HG02610 (cell line): ENCODE results near the gene EFNA5.

ENCODE experiments used
- ATAC-seq: cut with Tn5 transposase; IDR thresholded peaks from one replicate; pipeline ENCODE4 v1.9.1; 2021; ENCODE audit warnings: mild to moderate bottlenecking, moderate library complexity; ENCODE audit not compliant: unreplicated experiment

The EFNA5 gene

GRCh38 chr5:107604990-107605389 is 65.7 kb downstream of the EFNA5 start:
- peak; percentile 59 for ATAC-seq

- peak; percentile 2 for ATAC-seq
Observed at GRCh38 chr5:107604146-107604910, 66.4 kb downstream of the EFNA5 start.

- ATAC-seq = no peak
Observed at GRCh38 chr5:107603349-107603748, 67.4 kb downstream of the EFNA5 start.

GRCh38 chr5:107602896-107603295 is 67.8 kb downstream of the EFNA5 start:
- no peak for ATAC-seq

GRCh38 chr5:107601076-107601475 is 69.7 kb downstream of the EFNA5 start:
- ATAC-seq = no peak

GRCh38 chr5:107598958-107599357 is 71.8 kb downstream of the EFNA5 start:
- ATAC-seq = no peak

- ATAC-seq = no peak
Observed at GRCh38 chr5:107597803-107598202, 72.9 kb downstream of the EFNA5 start.

GRCh38 chr5:107597247-107597646 is 73.5 kb downstream of the EFNA5 start:
- no peak for ATAC-seq

- ATAC-seq = no peak
Observed at GRCh38 chr5:107594253-107595045, 76.3 kb downstream of the EFNA5 start.

GRCh38 chr5:107593009-107593408 is 77.7 kb downstream of the EFNA5 start:
- no peak for ATAC-seq

- ATAC-seq = no peak
Observed at GRCh38 chr5:107592515-107592914, 78.2 kb downstream of the EFNA5 start.

GRCh38 chr5:107590686-107591085 is 80.1 kb downstream of the EFNA5 start:
- peak; percentile 54 for ATAC-seq

GRCh38 chr5:107589520-107590193 is 81.1 kb downstream of the EFNA5 start:
- no peak for ATAC-seq

GRCh38 chr5:107582625-107583024 is 88.1 kb downstream of the EFNA5 start:
- ATAC-seq = no peak

- ATAC-seq = no peak
Observed at GRCh38 chr5:107580889-107581820, 89.6 kb downstream of the EFNA5 start.

- peak; percentile 37 for ATAC-seq
Observed at GRCh38 chr5:107578051-107578635, 92.6 kb downstream of the EFNA5 start.

GRCh38 chr5:107577394-107577950 is 93.3 kb downstream of the EFNA5 start:
- no peak for ATAC-seq

GRCh38 chr5:107576736-107577393 is 93.9 kb downstream of the EFNA5 start:
- ATAC-seq = peak; percentile 50

GRCh38 chr5:107576155-107576554 is 94.6 kb downstream of the EFNA5 start:
- no peak for ATAC-seq
